Measurements from ENCODE around the gene DNAJB13. TPM values are rescaled to one million over a fixed set of nuclear protein-coding genes. Genes with fewer than 3 reads are reported as not detected.

DNAJB13 gene
- total RNA-seq, 1 donor from 2014 or later: not detected

DNA sequence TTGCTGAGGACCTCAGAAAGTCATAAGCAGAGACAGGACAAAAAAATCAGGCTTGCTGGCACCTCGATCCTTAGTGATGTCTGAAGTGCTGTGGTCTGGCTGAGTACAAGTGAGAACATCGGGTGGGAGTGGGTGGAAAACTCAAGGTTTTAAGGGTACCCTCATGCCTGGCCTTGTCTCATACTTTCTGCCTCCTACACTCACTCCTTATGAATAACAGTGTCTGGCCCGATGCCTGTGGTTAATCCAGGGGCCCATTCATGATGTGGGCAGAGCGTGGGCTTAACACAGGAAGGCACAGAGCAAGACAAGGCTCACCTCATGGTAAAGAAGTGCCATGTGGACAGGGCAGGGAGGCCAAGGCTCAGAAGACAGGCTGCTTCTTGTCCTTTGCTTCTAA is 69.0 kb downstream of the DNAJB13 start:
- H3K4me1 ChIP-seq: no peaks in the 10 kb centered on the region
- no peak overlapping the region for H3K27ac ChIP-seq
- Mint-ChIP-seq H3K9me3 (no peaks in the 10 kb centered on the region), H3K27me3 (ENCODE audit: insufficient read depth, low read depth) (peaks cover 8% of the 10 kb centered on the region), H3K36me3 (peaks cover 21% of the 10 kb centered on the region), H3K27ac (no peak overlapping the region), H3K4me1 (no peaks in the 10 kb centered on the region), H3K4me3 (no peak overlapping the region)
- no peaks in the 10 kb centered on the region for H3K36me3 ChIP-seq
- no peak overlapping the region for H2AFZ ChIP-seq (replicated peaks)
- H3K27me3 ChIP-seq: no peaks in the 10 kb centered on the region
- H3K79me2 ChIP-seq (ENCODE audit: low read depth): no peaks in the 10 kb centered on the region
- H3F3A ChIP-seq (ENCODE audit: low read depth): no peaks in the 10 kb centered on the region
- H3K9ac ChIP-seq: no peak overlapping the region
- H4K20me1 ChIP-seq (ENCODE audit: low read depth): no peaks in the 10 kb centered on the region
- H3K4me2 ChIP-seq: no peak overlapping the region
- DNase-seq (ENCODE audit: low spot score): no peak
- H3K9me3 ChIP-seq (ENCODE audit: low read depth): no peaks in the 10 kb centered on the region
- TF ChIP-seq EZH2phosphoT487 (IDR thresholded peaks at IDR 0.05) (no peak), EZH2 (IDR thresholded peaks at IDR 0.05) (no peak)
- TF ChIP-seq, protein P1, sequence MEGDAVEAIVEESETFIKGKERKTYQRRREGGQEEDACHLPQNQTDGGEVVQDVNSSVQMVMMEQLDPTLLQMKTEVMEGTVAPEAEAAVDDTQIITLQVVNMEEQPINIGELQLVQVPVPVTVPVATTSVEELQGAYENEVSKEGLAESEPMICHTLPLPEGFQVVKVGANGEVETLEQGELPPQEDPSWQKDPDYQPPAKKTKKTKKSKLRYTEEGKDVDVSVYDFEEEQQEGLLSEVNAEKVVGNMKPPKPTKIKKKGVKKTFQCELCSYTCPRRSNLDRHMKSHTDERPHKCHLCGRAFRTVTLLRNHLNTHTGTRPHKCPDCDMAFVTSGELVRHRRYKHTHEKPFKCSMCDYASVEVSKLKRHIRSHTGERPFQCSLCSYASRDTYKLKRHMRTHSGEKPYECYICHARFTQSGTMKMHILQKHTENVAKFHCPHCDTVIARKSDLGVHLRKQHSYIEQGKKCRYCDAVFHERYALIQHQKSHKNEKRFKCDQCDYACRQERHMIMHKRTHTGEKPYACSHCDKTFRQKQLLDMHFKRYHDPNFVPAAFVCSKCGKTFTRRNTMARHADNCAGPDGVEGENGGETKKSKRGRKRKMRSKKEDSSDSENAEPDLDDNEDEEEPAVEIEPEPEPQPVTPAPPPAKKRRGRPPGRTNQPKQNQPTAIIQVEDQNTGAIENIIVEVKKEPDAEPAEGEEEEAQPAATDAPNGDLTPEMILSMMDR (IDR thresholded peaks at IDR 0.05): no peak
- no peak overlapping the region for H3K4me3 ChIP-seq

Other genes with a start within 250 kb of the DNAJB13 start
- gene RAB6A, start 190.0 kb upstream of the DNAJB13 start, total RNA-seq (ENCODE audit: low replicate concordance): 54.7 and 58.7 TPM in 2 replicates
- 21.0 and 27.2 TPM in 2 replicates for gene MRPL48, start 163.2 kb upstream of the DNAJB13 start, total RNA-seq (ENCODE audit: low replicate concordance)
- gene COA4, start 74.2 kb upstream of the DNAJB13 start, total RNA-seq (ENCODE audit: low replicate concordance): 55.8 and 59.4 TPM in 2 replicates
- gene PAAF1, start 74.0 kb upstream of the DNAJB13 start, total RNA-seq (ENCODE audit: low replicate concordance): 28.2 and 38.6 TPM in 2 replicates
- gene UCP2, start 31.8 kb downstream of the DNAJB13 start, total RNA-seq (ENCODE audit: low replicate concordance): 69.2 and 88.1 TPM in 2 replicates
- gene UCP3, start 58.1 kb downstream of the DNAJB13 start, total RNA-seq (ENCODE audit: low replicate concordance): 1.5 TPM in 1 of 2 replicates, not detected in the other
- gene C2CD3, start 220.0 kb downstream of the DNAJB13 start, total RNA-seq (ENCODE audit: low replicate concordance): 19.6 and 25.2 TPM in 2 replicates
- 55.7 and 55.8 TPM in 2 replicates for gene PPME1, start 220.3 kb downstream of the DNAJB13 start, total RNA-seq (ENCODE audit: low replicate concordance)

Measured in neural progenitor cell (in vitro differentiated cells).